ENCODE results near the gene GRK3.

- no peak for TF ChIP-seq REST (IDR thresholded peaks at IDR 0.05; ENCODE audit: low read depth, low read length)
- TF ChIP-seq CHD2 (IDR thresholded peaks at IDR 0.05; ENCODE audit: borderline replicate concordance, low read depth, low read length): no peak
- no peak for TF ChIP-seq SMC3 (IDR thresholded peaks at IDR 0.05; ENCODE audit: borderline replicate concordance, low read length)
- no peak for TF ChIP-seq ETV6 (conservative IDR thresholded peaks at IDR 0.05 in 1 of 2, IDR thresholded peaks at IDR 0.05 in 1 of 2; ENCODE audit: borderline replicate concordance in 1 of 2, low read depth in 1 of 2)
- TF ChIP-seq TAF1 (IDR thresholded peaks at IDR 0.05; ENCODE audit: borderline replicate concordance, low read depth, low read length): no peak
- no peak for TF ChIP-seq NFIC (IDR thresholded peaks at IDR 0.05; ENCODE audit: low read depth, low read length)
- TF ChIP-seq RFX5 (IDR thresholded peaks at IDR 0.05; ENCODE audit: low read depth, low read length): no peak
- no peak for TF ChIP-seq PAX5 (IDR thresholded peaks at IDR 0.05; ENCODE audit: borderline replicate concordance, low read depth, low read length)
- TF ChIP-seq BCL3 (IDR thresholded peaks at IDR 0.05; ENCODE audit: borderline replicate concordance, insufficient read depth, low read depth, low read length, poor library complexity, severe bottlenecking): no peak
- no peak for TF ChIP-seq HDAC2 (IDR thresholded peaks at IDR 0.05)
- TF ChIP-seq RCOR1 (conservative IDR thresholded peaks at IDR 0.05; ENCODE audit: low read depth, low read length): no peak
- no peak for TF ChIP-seq NBN (IDR thresholded peaks at IDR 0.05)
Measured at GRCh38 chr22:25663654-25664053, 99.2 kb downstream of the GRK3 start.

Measured in GM12878 (cell line).